ENCODE data around the gene TTC23L. TPM values are rescaled to one million over a fixed set of nuclear protein-coding genes. Genes with fewer than 3 reads are reported as not detected.

Gene TTC23L
- total RNA-seq, 1 experiment from 2014 or later = 3.9 TPM

DNA sequence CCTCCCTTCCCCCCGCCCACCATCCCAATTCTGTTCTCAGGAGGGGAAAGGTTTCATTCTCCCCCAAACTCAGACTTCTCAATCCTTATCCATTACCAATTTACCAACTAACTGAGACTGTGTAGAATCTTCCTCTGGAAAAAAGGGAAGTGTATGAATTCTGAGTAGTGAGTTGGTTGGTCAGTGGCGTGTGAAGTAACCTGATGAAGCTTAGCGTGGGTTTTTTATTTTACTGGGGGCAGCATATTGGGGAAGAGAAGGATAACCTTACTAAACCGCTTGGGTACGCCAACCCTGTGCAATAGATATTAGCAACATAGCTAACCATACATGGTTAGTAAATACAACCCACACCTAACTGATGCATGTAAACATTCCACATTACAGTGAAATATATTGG, 89.3 kb downstream of the TTC23L start:
- no peaks in the 10 kb centered on the region; the same call in 1 of the 2 replicates for H3K9me3 ChIP-seq (ENCODE audit: insufficient read depth, low read depth)
- peaks cover 55% of the 10 kb centered on the region for H3K79me2 ChIP-seq (ENCODE audit: low read depth)
- no peaks in the 10 kb centered on the region for H3K9me2 ChIP-seq (ENCODE audit: insufficient read depth)
- no peak for DNase-seq
- no peaks in the 10 kb centered on the region; the same call in none of the 2 replicates for H4K20me1 ChIP-seq (ENCODE audit: insufficient read depth)
- H3K36me3 ChIP-seq (ENCODE audit: low read depth) = peaks cover 30% of the 10 kb centered on the region
- no peaks in the 10 kb centered on the region for H3K27me3 ChIP-seq (ENCODE audit: insufficient read depth, low read depth)
- H2AFZ ChIP-seq = no peak overlapping the region
- POLR2A ChIA-PET (ENCODE audit: unreplicated experiment) = interaction anchor here (2.1 kb wide), 1 partner anchor 13 kb away, joined by 87 read pairs; the partner anchor contains the start of genes BRIX1 and RAD1
- intact Hi-C loops (cut with micrococcal nuclease; ENCODE audit: unreplicated experiment) = loop anchor here (5.0 to 10.0 kb wide), 4 partner anchors 246 to 1947 kb away; partner anchors contain the start of genes ADAMTS12, AMACR and NIPBL
- peaks cover 41% of the 10 kb centered on the region for H3K4me1 ChIP-seq (replicated peaks; ENCODE audit: insufficient read depth)
- 0 out of 2 replicates have a peak overlapping the region, but pooled peaks have one; percentile 5 for H3K27ac ChIP-seq
- H3K4me3 ChIP-seq = peak overlapping the region; percentile 58; the same call in 1 of the 2 replicates
- BruUV-seq (replicated peaks) = no TSS peak
- peaks cover 65% of the 10 kb centered on the region for H3F3A ChIP-seq (ENCODE audit: insufficient read depth, low read depth)
- H3K4me2 ChIP-seq = peak overlapping the region; percentile 74
- CTCF ChIA-PET = interaction anchor here (0.5 kb wide), 1 partner anchor 440 kb away, joined by 7 read pairs; no protein-coding TSS in a partner anchor
- no peak for TF ChIP-seq EZH2 (IDR thresholded peaks at IDR 0.05; ENCODE audit: low read depth)
- TF ChIP-seq, protein P1, sequence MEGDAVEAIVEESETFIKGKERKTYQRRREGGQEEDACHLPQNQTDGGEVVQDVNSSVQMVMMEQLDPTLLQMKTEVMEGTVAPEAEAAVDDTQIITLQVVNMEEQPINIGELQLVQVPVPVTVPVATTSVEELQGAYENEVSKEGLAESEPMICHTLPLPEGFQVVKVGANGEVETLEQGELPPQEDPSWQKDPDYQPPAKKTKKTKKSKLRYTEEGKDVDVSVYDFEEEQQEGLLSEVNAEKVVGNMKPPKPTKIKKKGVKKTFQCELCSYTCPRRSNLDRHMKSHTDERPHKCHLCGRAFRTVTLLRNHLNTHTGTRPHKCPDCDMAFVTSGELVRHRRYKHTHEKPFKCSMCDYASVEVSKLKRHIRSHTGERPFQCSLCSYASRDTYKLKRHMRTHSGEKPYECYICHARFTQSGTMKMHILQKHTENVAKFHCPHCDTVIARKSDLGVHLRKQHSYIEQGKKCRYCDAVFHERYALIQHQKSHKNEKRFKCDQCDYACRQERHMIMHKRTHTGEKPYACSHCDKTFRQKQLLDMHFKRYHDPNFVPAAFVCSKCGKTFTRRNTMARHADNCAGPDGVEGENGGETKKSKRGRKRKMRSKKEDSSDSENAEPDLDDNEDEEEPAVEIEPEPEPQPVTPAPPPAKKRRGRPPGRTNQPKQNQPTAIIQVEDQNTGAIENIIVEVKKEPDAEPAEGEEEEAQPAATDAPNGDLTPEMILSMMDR (conservative IDR thresholded peaks at IDR 0.05) = no peak

DNA sequence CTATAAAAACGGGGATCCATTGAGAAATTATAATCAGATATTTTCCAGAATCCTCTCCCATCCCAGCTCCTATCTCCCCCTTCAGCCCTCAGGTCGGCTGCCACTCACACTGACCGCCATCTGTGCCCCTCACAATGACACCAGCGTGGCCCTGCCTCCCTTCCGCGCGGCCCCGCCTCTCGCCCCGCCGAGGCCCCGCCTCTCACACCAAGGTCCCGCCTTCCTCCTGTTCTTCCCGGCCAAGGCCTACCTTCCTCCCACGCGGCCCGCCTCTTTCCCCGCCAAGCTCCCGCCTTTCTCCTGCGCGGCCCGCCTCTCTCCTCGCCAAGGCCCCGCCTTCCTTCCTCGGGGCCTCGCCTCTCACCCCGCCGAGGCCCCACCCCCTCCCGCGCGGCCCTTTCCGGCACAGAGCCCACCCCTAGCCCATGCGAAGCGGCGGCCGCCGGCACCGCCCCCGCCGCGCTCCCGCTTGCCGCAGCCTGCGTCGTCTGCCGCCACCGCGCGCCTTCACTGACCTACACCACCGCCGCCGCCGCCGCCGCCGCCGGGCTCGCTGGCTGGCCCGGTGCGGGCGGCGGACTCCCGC, 90.3 kb downstream of the TTC23L start, which contains the start of gene DNAJC21:
Gene DNAJC21, plus strand, starts transcription at position 426 of the 586 bp plus-strand sequence. CDS start 261 bp downstream, outside the sequence.
- intact Hi-C loops (cut with micrococcal nuclease; ENCODE audit: unreplicated experiment) = loop anchor here (1.0 to 10.0 kb wide), 5 partner anchors 14 to 1946 kb away; partner anchors contain the start of genes ADAMTS12, AMACR, BRIX1 and NIPBL
- Histone ChIP-seq H3K4me3 (peak within 1 kb of the TSS; percentile 64), H4K20me1 (ENCODE audit: insufficient read depth) (no peaks in the 10 kb centered on the region; the same call in none of the 2 replicates), H3F3A (ENCODE audit: insufficient read depth, low read depth) (peaks cover 56% of the 10 kb centered on the region), H3K9me2 (ENCODE audit: insufficient read depth) (no peaks in the 10 kb centered on the region), H3K4me1 (replicated peaks; ENCODE audit: insufficient read depth) (peaks cover 31% of the 10 kb centered on the region), H3K9me3 (ENCODE audit: insufficient read depth, low read depth) (no peaks in the 10 kb centered on the region; the same call in 1 of the 2 replicates), H2AFZ (peak within 1 kb of the TSS; percentile 85), H3K27ac (peak within 1 kb of the TSS; percentile 70), H3K79me2 (ENCODE audit: low read depth) (peaks cover 62% of the 10 kb centered on the region), H3K36me3 (ENCODE audit: low read depth) (peaks cover 29% of the 10 kb centered on the region), H3K27me3 (ENCODE audit: insufficient read depth, low read depth) (no peaks in the 10 kb centered on the region), H3K4me2 (peak within 1 kb of the TSS; percentile 82)
- ChIA-PET POLR2A (ENCODE audit: unreplicated experiment) (interaction anchor here (0.5 to 2.1 kb wide), 19 partner anchors 14 to 1287 kb away, joined by 3 to 87 read pairs (median 4); partner anchors contain the start of genes BRIX1, RAD1 and SPEF2), CTCF (interaction anchor here (0.8 to 1.9 kb wide), 5 partner anchors 14 to 74 kb away, joined by 3 to 13 read pairs (median 4); partner anchors contain the start of genes BRIX1 and RAD1)
- TF ChIP-seq, protein P1 (conservative IDR thresholded peaks at IDR 0.05) = no peak
- no peak for TF ChIP-seq EZH2 (IDR thresholded peaks at IDR 0.05; ENCODE audit: low read depth)
- BruUV-seq (replicated peaks) = no TSS peak
- DNase-seq = peak; percentile 92 to 100

DNA sequence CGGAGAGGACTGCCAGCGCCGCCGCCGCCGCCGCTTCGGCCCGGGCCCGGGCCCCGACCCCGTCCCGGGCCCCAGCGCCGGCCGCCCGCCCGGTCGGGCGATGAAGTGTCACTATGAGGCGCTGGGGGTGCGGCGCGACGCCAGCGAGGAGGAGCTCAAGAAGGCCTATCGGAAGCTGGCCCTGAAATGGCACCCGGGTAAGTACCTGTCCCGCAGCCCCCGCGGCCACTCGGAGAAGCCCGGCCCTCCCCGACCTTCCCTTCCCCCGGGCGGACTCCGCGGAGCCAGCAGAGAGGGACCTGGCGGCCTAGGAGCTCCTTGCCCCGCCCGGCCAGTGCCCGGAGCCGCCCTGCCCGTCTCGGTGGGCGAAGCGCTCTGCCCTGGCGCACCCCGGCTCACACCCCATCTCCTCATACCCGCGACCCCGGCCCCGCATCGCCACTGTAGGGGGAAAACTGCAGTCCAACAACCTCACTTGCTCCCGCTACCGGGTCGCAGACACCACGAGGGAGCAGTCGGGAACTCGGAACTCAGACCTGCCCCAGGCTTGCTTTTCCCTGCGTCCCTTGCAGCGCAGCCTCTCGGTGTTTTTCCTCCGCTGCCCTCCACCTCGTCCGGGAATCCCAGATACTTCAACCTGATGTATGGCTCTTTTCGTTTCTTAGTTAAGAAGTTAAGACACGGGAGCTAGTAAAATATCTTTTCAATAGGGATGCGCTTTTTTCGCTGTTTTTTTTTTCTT, 90.9 kb downstream of the TTC23L start:
- H3K4me2 ChIP-seq = peak overlapping the region; percentile 82
- no peaks in the 10 kb centered on the region for H3K27me3 ChIP-seq (ENCODE audit: insufficient read depth, low read depth)
- peaks cover 49% of the 10 kb centered on the region for H3F3A ChIP-seq (ENCODE audit: insufficient read depth, low read depth)
- H3K4me3 ChIP-seq = peak overlapping the region; percentile 64
- H3K9me3 ChIP-seq (ENCODE audit: insufficient read depth, low read depth) = no peaks in the 10 kb centered on the region
- H4K20me1 ChIP-seq (ENCODE audit: insufficient read depth) = peaks cover 3% of the 10 kb centered on the region
- H3K27ac ChIP-seq = peak overlapping the region; percentile 70
- intact Hi-C loops (cut with micrococcal nuclease; ENCODE audit: unreplicated experiment) = loop anchor here (1.0 to 10.0 kb wide), 7 partner anchors 15 to 1945 kb away; partner anchors contain the start of genes ADAMTS12, AMACR, BRIX1 and LMBRD2
- H3K4me1 ChIP-seq (replicated peaks; ENCODE audit: insufficient read depth) = peaks cover 24% of the 10 kb centered on the region
- TF ChIP-seq, protein P1 (conservative IDR thresholded peaks at IDR 0.05) = no peak; the same call in 1 of the 2 replicates
- no peak for TF ChIP-seq EZH2 (IDR thresholded peaks at IDR 0.05; ENCODE audit: low read depth)
- peak overlapping the region; percentile 85 for H2AFZ ChIP-seq
- ChIA-PET POLR2A (ENCODE audit: unreplicated experiment) (interaction anchor here (0.5 to 2.1 kb wide), 24 partner anchors 9 to 1754 kb away, joined by 3 to 87 read pairs (median 6); partner anchors contain the start of genes BRIX1, RAD1 and SPEF2), CTCF (interaction anchor here (0.6 to 1.9 kb wide), 9 partner anchors 14 to 444 kb away, joined by 3 to 15 read pairs (median 5); partner anchors contain the start of genes BRIX1 and RAD1)
- H3K9me2 ChIP-seq (ENCODE audit: insufficient read depth) = no peaks in the 10 kb centered on the region
- peaks cover 22% of the 10 kb centered on the region for H3K36me3 ChIP-seq (ENCODE audit: low read depth)
- peaks cover 62% of the 10 kb centered on the region for H3K79me2 ChIP-seq (ENCODE audit: low read depth)
- BruUV-seq (replicated peaks) = no TSS peak
- peak; percentile 88 to 99 for DNase-seq

All from PC-9 (cell line).